Retinal pigment epithelial cell (primary cell): Measurements from ENCODE around the gene ADAM22.
A peak's percentile ranks its signal among the peaks of the same experiment; 100 is the strongest.
"Not testable (repeated sequence)": the region's sequence is repeated elsewhere in the genome, so short reads cannot be mapped to it uniquely, and the experiment has no call there.

Source experiments
- DNase-seq: peaks from one replicate; pipeline ENCODE4 v3.0.0-alpha.2; 2010; ENCODE audit warnings: low read depth
- H3K4me3 ChIP-seq: 2 replicates; pipeline ENCODE4 v1.5.1; 2011; ENCODE audit warnings: mild to moderate bottlenecking, low read length, control low read depth, moderate library complexity
- TF ChIP-seq, protein P1 (sequence below): conservative IDR thresholded peaks from 2 replicates; pipeline ENCODE4 v1.5.1; 2011; ENCODE audit warnings: low read depth, low read length, control low read depth, inconsistent platforms

Gene ADAM22

DNA sequence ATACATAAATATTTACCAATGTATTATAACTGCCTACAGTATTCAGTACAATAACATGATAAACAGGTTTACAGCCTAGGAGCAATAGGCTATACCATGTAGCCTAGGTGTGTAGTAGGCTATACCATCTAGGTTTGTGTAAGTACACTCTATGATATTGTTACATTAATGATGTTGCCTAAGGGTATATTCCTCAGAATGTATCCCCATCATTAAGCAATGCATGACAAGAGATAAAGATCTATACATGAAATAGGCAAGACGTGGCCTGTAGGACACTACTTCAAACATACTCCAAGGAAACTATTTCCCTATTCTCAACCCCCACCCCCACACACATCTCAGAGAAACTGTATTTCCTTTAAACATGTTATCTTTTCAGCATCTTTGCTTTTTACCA is 15.3 kb upstream of the ADAM22 start:
- H3K4me3 ChIP-seq = no peak overlapping the region
- TF ChIP-seq, protein P1, sequence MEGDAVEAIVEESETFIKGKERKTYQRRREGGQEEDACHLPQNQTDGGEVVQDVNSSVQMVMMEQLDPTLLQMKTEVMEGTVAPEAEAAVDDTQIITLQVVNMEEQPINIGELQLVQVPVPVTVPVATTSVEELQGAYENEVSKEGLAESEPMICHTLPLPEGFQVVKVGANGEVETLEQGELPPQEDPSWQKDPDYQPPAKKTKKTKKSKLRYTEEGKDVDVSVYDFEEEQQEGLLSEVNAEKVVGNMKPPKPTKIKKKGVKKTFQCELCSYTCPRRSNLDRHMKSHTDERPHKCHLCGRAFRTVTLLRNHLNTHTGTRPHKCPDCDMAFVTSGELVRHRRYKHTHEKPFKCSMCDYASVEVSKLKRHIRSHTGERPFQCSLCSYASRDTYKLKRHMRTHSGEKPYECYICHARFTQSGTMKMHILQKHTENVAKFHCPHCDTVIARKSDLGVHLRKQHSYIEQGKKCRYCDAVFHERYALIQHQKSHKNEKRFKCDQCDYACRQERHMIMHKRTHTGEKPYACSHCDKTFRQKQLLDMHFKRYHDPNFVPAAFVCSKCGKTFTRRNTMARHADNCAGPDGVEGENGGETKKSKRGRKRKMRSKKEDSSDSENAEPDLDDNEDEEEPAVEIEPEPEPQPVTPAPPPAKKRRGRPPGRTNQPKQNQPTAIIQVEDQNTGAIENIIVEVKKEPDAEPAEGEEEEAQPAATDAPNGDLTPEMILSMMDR = no peak
- DNase-seq = no peak

GRCh38 chr7:87919875-87920274 is 14.2 kb upstream of the ADAM22 start:
- no peak overlapping the region for H3K4me3 ChIP-seq
- TF ChIP-seq, protein P1 = no peak
- DNase-seq = no peak

DNA sequence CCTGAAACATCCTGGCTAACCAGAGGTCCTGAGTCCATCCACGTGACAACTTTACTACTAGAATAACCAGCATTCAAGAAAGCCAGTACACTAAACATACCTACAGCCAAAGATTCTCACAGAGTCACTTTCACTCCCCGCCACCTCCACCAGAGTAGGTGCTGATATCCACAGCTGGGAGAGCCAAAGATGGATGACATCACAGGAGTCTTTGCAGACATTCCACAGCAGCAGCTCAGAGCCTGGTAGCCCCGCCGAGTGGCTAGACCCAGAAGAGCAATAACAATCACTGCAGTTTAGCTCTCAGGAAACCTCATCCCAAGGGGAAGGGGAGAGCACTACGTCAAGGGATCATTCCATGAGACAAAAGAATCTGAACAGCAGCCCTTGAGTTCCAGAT is 13.5 kb upstream of the ADAM22 start:
- DNase-seq = no peak
- H3K4me3 ChIP-seq = no peak overlapping the region
- TF ChIP-seq, protein P1 = no peak

DNA sequence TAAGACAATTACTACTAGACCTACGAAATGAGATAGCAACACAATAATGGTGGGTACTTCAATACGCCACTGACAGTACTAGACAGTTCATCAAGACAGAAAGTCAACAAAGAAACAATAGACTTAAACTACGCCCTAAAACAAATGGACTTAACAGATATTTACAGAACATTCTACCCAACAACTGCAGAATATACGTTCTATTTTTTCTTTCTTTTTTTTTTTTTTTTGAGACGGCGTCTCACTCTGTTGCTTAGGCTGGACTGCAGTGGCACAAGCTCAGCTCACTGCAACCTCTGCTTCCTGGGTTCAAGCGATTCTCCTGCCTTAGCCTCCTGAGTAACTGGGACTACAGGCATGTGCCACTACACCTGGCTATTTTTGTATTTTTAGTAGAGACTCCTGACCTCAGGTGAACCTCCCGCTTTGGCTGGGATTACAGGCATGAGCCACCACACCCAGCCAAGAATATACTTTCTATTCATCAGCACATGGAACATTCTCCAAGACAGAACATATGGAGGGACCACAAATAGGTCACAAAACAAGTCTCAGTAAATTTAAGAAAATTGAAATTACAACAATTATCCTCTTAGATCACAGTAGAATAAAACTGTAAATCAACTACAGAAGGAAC is 11.2 kb upstream of the ADAM22 start:
- not testable (repeated sequence) for DNase-seq, H3K4me3 ChIP-seq

- DNase-seq = no peak
- H3K4me3 ChIP-seq = no peak overlapping the region
- TF ChIP-seq, protein P1 = no peak
Observed at GRCh38 chr7:87926581-87927461, 7.2 kb upstream of the ADAM22 start.

DNA sequence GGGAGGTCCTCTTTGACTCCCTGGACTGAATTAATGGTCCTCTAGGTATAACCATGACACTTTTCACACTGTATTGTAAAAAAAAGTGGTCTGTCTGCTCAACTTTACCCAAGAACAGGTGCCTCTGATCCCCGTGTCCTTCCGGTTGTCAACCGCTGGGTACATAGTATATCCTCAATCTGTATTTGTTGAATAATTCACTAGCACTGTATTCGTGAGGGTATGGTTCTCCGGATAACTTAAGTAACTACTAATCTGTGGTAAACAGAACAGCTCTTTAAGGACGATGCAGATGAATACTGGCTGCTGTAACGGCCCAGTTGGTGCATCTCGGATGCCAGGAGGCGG is 472 bp upstream of the ADAM22 start:
- no peak for DNase-seq
- TF ChIP-seq, protein P1 = no peak

GRCh38 chr7:87934699-87935383 is 790 bp downstream of the ADAM22 start:
- H3K4me3 ChIP-seq = peak overlapping the region; percentile 73
- TF ChIP-seq, protein P1 = no peak
- DNase-seq = no peak

More for the DNA sequence above, 472 bp upstream of the ADAM22 start:
- H3K4me3 ChIP-seq = peak overlapping the region; percentile 73
